Neural crest cell (in vitro differentiated cells): ENCODE measurements around the gene FUZ. TPM values are rescaled to one million over a fixed set of nuclear protein-coding genes. Genes with fewer than 3 reads are reported as not detected.

Experiments used
- DNase-seq: peaks from one replicate; pipeline ENCODE4 v3.0.0; 2021; ENCODE audit warnings: low read depth, mixed read lengths, low spot score
- H3K27ac Mint-ChIP-seq: one replicate; pipeline ENCODE4 v1.8.0; 2021; ENCODE audit warnings: mild to moderate bottlenecking, mixed read lengths; ENCODE audit not compliant: unreplicated experiment
- H3K27me3 Mint-ChIP-seq: 2 replicates; pipeline ENCODE4 v1.8.0; 2021; ENCODE audit warnings: low read depth, mild to moderate bottlenecking, mixed read lengths
- H3K36me3 Mint-ChIP-seq: 2 replicates; pipeline ENCODE4 v1.8.0; 2021; ENCODE audit warnings: low read depth, mild to moderate bottlenecking, mixed read lengths
- H3K4me1 Mint-ChIP-seq: 2 replicates; pipeline ENCODE4 v1.8.0; 2021; ENCODE audit warnings: mixed read lengths
- H3K4me3 Mint-ChIP-seq: one replicate; pipeline ENCODE4 v1.8.0; 2021; ENCODE audit warnings: mild to moderate bottlenecking, mixed read lengths
- H3K9me3 Mint-ChIP-seq: 2 replicates; pipeline ENCODE4 v1.8.0; 2021; ENCODE audit warnings: mixed read lengths
- CTCF ChIP-seq: fragments of 200-600 bp; sonication (generic); conservative IDR thresholded peaks from 2 replicates; pipeline ENCODE4 v1.5.0; 2021; ENCODE audit warnings: antibody characterized with exemption, mild to moderate bottlenecking
- total RNA-seq: library from RNA; stranded (reverse); gene quantifications from 2 replicates; pipeline ENCODE4 v1.2.1, GENCODE V29; 2021

The FUZ gene
- total RNA-seq, 1 donor from 2014 or later = 38.0 TPM

- Mint-ChIP-seq H3K4me3 (peak overlapping the region; percentile 65), H3K27ac (no peak overlapping the region), H3K27me3 (no peaks in the 10 kb centered on the region), H3K9me3 (no peaks in the 10 kb centered on the region), H3K36me3 (no peaks in the 10 kb centered on the region), H3K4me1 (peaks cover 52% of the 10 kb centered on the region)
- DNase-seq = no peak
- TF ChIP-seq CTCF = no peak
These were observed 3.5 kb upstream of the FUZ start for GRCh38 chr19:49816590-49816989.

- Mint-ChIP-seq H3K4me3 (peak overlapping the region; percentile 20), H3K27ac (peak overlapping the region; percentile 88), H3K9me3 (no peaks in the 10 kb centered on the region), H3K4me1 (peaks cover 45% of the 10 kb centered on the region), H3K27me3 (no peaks in the 10 kb centered on the region), H3K36me3 (no peaks in the 10 kb centered on the region)
- no peak for DNase-seq
- no peak for TF ChIP-seq CTCF
These were observed 918 bp upstream of the FUZ start for GRCh38 chr19:49814010-49814409.

GRCh38 chr19:49812452-49812996, 568 bp downstream of the FUZ start:
- no peak for DNase-seq
- no peak for TF ChIP-seq CTCF
- H3K4me1 Mint-ChIP-seq = peaks cover 44% of the 10 kb centered on the region
- H3K36me3 Mint-ChIP-seq = no peaks in the 10 kb centered on the region
- peak overlapping the region; percentile 67 for H3K27ac Mint-ChIP-seq
- no peaks in the 10 kb centered on the region for H3K9me3 Mint-ChIP-seq
- peak overlapping the region; percentile 98 for H3K4me3 Mint-ChIP-seq
- no peaks in the 10 kb centered on the region for H3K27me3 Mint-ChIP-seq

DNA sequence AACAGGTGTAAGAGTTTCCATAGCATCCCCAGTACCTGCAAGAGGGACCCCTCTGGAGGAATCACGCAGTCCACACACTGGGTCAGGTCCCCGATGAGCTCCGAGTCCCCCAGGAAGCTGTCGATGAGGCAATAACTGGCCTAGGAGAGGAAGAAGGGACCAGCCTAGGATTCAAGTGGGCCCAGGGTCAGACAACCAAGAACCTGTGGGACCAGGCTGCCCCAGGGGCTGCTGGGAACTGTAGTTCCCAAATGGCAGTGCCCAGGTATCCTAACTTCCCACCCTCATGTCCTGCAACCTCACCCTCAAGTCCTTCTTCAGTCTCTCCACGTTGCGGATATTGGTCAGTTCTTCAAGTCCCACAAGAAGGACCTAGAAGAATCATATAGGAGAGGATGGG, 1.8 kb downstream of the FUZ start:
- TF ChIP-seq CTCF = no peak
- H3K27me3 Mint-ChIP-seq = no peaks in the 10 kb centered on the region
- no peak overlapping the region for H3K27ac Mint-ChIP-seq
- no peaks in the 10 kb centered on the region for H3K9me3 Mint-ChIP-seq
- H3K4me1 Mint-ChIP-seq = peaks cover 40% of the 10 kb centered on the region
- peak overlapping the region; percentile 98 for H3K4me3 Mint-ChIP-seq
- H3K36me3 Mint-ChIP-seq = peaks cover 2% of the 10 kb centered on the region
- no peak for DNase-seq

DNA sequence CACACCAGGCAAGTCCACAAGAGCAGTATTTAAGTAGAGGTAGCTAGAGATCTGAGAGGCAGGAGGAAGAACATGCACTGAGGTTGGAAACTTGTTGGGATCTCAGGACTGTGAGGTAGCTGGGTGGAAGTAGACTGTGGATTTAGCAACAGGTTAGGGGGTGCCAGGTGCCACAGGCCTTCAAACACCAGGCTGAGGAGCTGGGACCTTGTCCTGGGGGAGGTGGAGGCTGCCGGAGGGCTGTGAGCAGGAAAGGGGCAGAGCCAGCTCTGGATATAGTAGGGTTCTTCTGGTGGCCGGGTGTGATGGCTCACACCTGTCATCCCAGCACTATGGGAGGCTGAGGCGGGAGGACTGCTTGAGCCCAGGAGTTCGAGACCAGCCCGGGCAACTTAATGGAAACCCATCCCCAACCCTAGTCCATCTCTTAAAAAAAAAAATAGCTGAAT, 3.1 kb downstream of the FUZ start:
- Mint-ChIP-seq H3K27me3 (no peaks in the 10 kb centered on the region), H3K36me3 (peaks cover 5% of the 10 kb centered on the region), H3K9me3 (no peaks in the 10 kb centered on the region), H3K27ac (peak overlapping the region; percentile 20), H3K4me1 (peaks cover 42% of the 10 kb centered on the region), H3K4me3 (peak overlapping the region; percentile 98)
- TF ChIP-seq CTCF = no peak
- DNase-seq = no peak
